Measurements from ENCODE around the gene FADS3. TPM values are rescaled to one million over a fixed set of nuclear protein-coding genes. Genes with fewer than 3 reads are reported as not detected.

The FADS3 gene
- polyA plus RNA-seq, 1 experiment, result 271 TPM

- no peak for DNase-seq (ENCODE audit: low read depth)
- Histone ChIP-seq H3K4me3 (ENCODE audit: low read depth, low read length) (no peak overlapping the region), H3K36me3 (ENCODE audit: control insufficient read depth, insufficient read depth, low read length) (peaks cover 18% of the 10 kb centered on the region), H3K27me3 (ENCODE audit: control insufficient read depth, insufficient read depth, low read length) (no peaks in the 10 kb centered on the region)
- no peak for TF ChIP-seq CTCF (IDR thresholded peaks at IDR 0.05; ENCODE audit: insufficient read depth, low read depth, low read length)
- ChIA-PET POLR2A (no interaction called here), CTCF (interaction anchor here (2.3 to 6.7 kb wide), 4 partner anchors 29 to 239 kb away, joined by 7 to 69 read pairs (median 43); no protein-coding TSS in a partner anchor)
These were observed 22.5 kb downstream of the FADS3 start for GRCh38 chr11:61868571-61869428.

- DNase-seq (ENCODE audit: low read depth), result no peak
- peaks cover 26% of the 10 kb centered on the region for H3K36me3 ChIP-seq (ENCODE audit: control insufficient read depth, insufficient read depth, low read length)
- no peak for TF ChIP-seq CTCF (IDR thresholded peaks at IDR 0.05; ENCODE audit: insufficient read depth, low read depth, low read length)
- H3K4me3 ChIP-seq (ENCODE audit: low read depth, low read length), result no peak overlapping the region
- no peaks in the 10 kb centered on the region for H3K27me3 ChIP-seq (ENCODE audit: control insufficient read depth, insufficient read depth, low read length)
- ChIA-PET CTCF (interaction anchor here (0.7 to 2.3 kb wide), 5 partner anchors 31 to 241 kb away, joined by 3 to 10 read pairs (median 4); no protein-coding TSS in a partner anchor), POLR2A (no interaction called here)
These were observed 24.4 kb downstream of the FADS3 start for GRCh38 chr11:61866958-61867343.

GRCh38 chr11:61866231-61866957 is 25.0 kb downstream of the FADS3 start:
- peaks cover 26% of the 10 kb centered on the region for H3K36me3 ChIP-seq (ENCODE audit: control insufficient read depth, insufficient read depth, low read length)
- POLR2A ChIA-PET, result no interaction called here
- H3K4me3 ChIP-seq (ENCODE audit: low read depth, low read length), result no peak overlapping the region
- DNase-seq (ENCODE audit: low read depth), result no peak
- TF ChIP-seq CTCF (IDR thresholded peaks at IDR 0.05; ENCODE audit: insufficient read depth, low read depth, low read length), result no peak
- CTCF ChIA-PET, result interaction anchor here (1.1 to 2.3 kb wide), 5 partner anchors 32 to 242 kb away, joined by 3 to 10 read pairs (median 4); no protein-coding TSS in a partner anchor
- no peaks in the 10 kb centered on the region for H3K27me3 ChIP-seq (ENCODE audit: control insufficient read depth, insufficient read depth, low read length)

GRCh38 chr11:61864814-61865775 is 26.2 kb downstream of the FADS3 start:
- Histone ChIP-seq H3K4me3 (ENCODE audit: low read depth, low read length) (no peak overlapping the region), H3K36me3 (ENCODE audit: control insufficient read depth, insufficient read depth, low read length) (peaks cover 30% of the 10 kb centered on the region), H3K27me3 (ENCODE audit: control insufficient read depth, insufficient read depth, low read length) (no peaks in the 10 kb centered on the region)
- CTCF ChIA-PET, result interaction anchor here (1.1 to 2.3 kb wide), 3 partner anchors 33 to 243 kb away, joined by 3 to 10 read pairs (median 6); no protein-coding TSS in a partner anchor
- DNase-seq (ENCODE audit: low read depth), result no peak
- TF ChIP-seq CTCF (IDR thresholded peaks at IDR 0.05; ENCODE audit: insufficient read depth, low read depth, low read length), result no peak
- POLR2A ChIA-PET, result no interaction called here
